ENCODE results near the gene MYLK.

Gene MYLK

GRCh38 chr3:123678108-123678511 is 206.0 kb downstream of the MYLK start:
- Mint-ChIP-seq H3K4me3 (no peak overlapping the region), H3K9me3 (no peaks in the 10 kb centered on the region), H3K27me3 (no peaks in the 10 kb centered on the region), H3K4me1 (no peaks in the 10 kb centered on the region), H3K36me3 (no peaks in the 10 kb centered on the region), H3K27ac (peak overlapping the region; percentile 23)

GRCh38 chr3:123672429-123673146 is 211.5 kb downstream of the MYLK start:
- Mint-ChIP-seq H3K27me3 (no peaks in the 10 kb centered on the region), H3K36me3 (no peaks in the 10 kb centered on the region), H3K4me3 (no peak overlapping the region), H3K27ac (no peak overlapping the region), H3K4me1 (no peaks in the 10 kb centered on the region), H3K9me3 (no peaks in the 10 kb centered on the region)

- no peak overlapping the region for H3K27ac Mint-ChIP-seq
- H3K4me1 Mint-ChIP-seq = no peaks in the 10 kb centered on the region
- H3K36me3 Mint-ChIP-seq = no peaks in the 10 kb centered on the region
- H3K9me3 Mint-ChIP-seq = no peaks in the 10 kb centered on the region
- no peak overlapping the region for H3K4me3 Mint-ChIP-seq
- no peaks in the 10 kb centered on the region for H3K27me3 Mint-ChIP-seq
Measured at GRCh38 chr3:123670743-123671142, 213.4 kb downstream of the MYLK start.

DNA sequence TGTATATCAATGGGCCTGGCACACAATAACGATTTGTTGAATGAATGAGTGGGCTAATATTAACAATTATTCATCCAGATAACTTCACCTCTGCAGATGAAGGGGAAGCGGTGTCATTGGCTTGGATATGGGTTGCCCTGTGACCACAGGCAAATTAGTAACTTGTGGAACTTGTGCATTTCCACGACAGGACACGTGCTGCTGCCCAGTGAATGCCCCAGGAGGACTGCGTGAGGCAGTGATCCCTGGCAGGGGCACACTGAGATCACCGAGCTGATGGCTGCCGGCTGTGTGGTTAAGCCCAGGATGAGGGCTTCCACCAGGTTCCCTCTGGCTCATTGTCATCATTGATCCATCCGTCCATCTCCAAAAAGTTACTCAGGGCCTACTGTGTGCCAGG is 215.2 kb downstream of the MYLK start:
- H3K36me3 Mint-ChIP-seq = no peaks in the 10 kb centered on the region
- H3K4me3 Mint-ChIP-seq = no peak overlapping the region
- no peaks in the 10 kb centered on the region for H3K9me3 Mint-ChIP-seq
- H3K4me1 Mint-ChIP-seq = no peaks in the 10 kb centered on the region
- H3K27ac Mint-ChIP-seq = no peak overlapping the region
- H3K27me3 Mint-ChIP-seq = peaks cover 1% of the 10 kb centered on the region

DNA sequence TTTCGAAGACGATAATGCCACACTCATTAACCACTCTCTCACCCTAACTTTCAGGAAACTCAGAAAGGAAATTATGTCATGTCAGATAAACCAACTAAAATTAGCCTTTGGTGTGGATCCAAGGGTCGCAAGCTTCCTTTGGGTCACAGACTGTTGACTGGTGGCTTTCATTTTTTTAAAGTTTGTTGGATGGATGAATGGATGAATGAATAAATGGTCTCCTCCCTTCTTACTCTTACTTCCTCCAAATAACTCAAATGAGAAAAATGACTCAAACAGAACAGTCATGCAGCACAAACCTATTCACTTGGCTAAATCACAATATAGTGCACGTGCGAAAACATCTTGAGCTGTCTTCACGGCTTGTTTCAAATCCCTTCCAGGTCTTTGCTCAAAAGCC is 216.3 kb downstream of the MYLK start:
- H3K4me1 Mint-ChIP-seq = no peaks in the 10 kb centered on the region
- H3K27ac Mint-ChIP-seq = no peak overlapping the region
- no peaks in the 10 kb centered on the region for H3K9me3 Mint-ChIP-seq
- H3K27me3 Mint-ChIP-seq = peaks cover 5% of the 10 kb centered on the region
- H3K36me3 Mint-ChIP-seq = no peaks in the 10 kb centered on the region
- no peak overlapping the region for H3K4me3 Mint-ChIP-seq

DNA sequence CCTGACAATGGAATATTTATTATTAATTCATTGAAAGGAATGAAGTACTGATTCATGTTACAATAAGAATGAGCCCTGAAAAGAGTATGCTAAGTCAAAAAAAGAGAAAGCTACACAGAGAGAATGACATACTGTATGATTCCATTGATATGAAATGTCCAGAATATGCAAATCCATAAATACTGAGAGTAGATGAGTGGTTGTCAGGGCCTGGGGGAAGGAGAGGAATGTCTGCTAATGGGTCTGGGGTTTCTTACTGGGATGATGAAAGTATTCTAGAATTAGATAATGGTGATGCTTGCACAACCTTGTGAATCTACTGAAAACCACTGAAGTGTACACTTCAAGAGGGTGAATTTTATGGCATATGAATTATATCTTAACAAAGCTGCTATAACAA is 219.4 kb downstream of the MYLK start:
- H3K9me3 Mint-ChIP-seq = no peaks in the 10 kb centered on the region
- no peaks in the 10 kb centered on the region for H3K4me1 Mint-ChIP-seq
- no peaks in the 10 kb centered on the region for H3K36me3 Mint-ChIP-seq
- no peak overlapping the region for H3K27ac Mint-ChIP-seq
- peaks cover 5% of the 10 kb centered on the region for H3K27me3 Mint-ChIP-seq
- H3K4me3 Mint-ChIP-seq = no peak overlapping the region

- Mint-ChIP-seq H3K9me3 (no peaks in the 10 kb centered on the region), H3K36me3 (no peaks in the 10 kb centered on the region), H3K27me3 (peaks cover 5% of the 10 kb centered on the region), H3K4me3 (no peak overlapping the region), H3K27ac (no peak overlapping the region), H3K4me1 (no peaks in the 10 kb centered on the region)
Measured at GRCh38 chr3:123663977-123664376, 220.2 kb downstream of the MYLK start.

GRCh38 chr3:123661973-123662372 is 222.2 kb downstream of the MYLK start:
- H3K4me1 Mint-ChIP-seq = no peaks in the 10 kb centered on the region
- peaks cover 1% of the 10 kb centered on the region for H3K36me3 Mint-ChIP-seq
- no peak overlapping the region for H3K27ac Mint-ChIP-seq
- H3K4me3 Mint-ChIP-seq = no peak overlapping the region
- peaks cover 5% of the 10 kb centered on the region for H3K27me3 Mint-ChIP-seq
- no peaks in the 10 kb centered on the region for H3K9me3 Mint-ChIP-seq

GRCh38 chr3:123660900-123661299 is 223.2 kb downstream of the MYLK start:
- peaks cover 5% of the 10 kb centered on the region for H3K27me3 Mint-ChIP-seq
- no peak overlapping the region for H3K4me3 Mint-ChIP-seq
- no peak overlapping the region for H3K27ac Mint-ChIP-seq
- H3K9me3 Mint-ChIP-seq = no peaks in the 10 kb centered on the region
- H3K4me1 Mint-ChIP-seq = no peaks in the 10 kb centered on the region
- peaks cover 1% of the 10 kb centered on the region for H3K36me3 Mint-ChIP-seq

GRCh38 chr3:123660141-123660675 is 223.9 kb downstream of the MYLK start:
- H3K4me3 Mint-ChIP-seq = no peak overlapping the region
- H3K27ac Mint-ChIP-seq = no peak overlapping the region
- H3K4me1 Mint-ChIP-seq = no peaks in the 10 kb centered on the region

DNA sequence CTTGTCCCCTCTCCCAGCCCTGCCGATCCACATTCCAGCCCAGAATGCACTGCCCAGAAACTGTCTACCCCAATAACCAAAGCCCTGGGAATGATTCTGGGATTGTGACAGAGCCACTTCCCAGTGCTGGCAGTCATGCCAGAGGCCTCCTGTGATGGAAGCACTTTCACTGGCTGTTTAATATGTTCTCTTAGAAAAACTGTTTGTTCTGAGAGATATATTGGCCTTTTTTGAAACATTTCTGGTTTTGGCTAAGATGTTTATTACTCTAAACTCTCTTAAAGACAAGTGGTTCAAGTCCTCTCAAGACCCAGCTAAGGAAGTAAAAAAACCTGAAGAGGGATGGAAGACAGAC is 225.3 kb downstream of the MYLK start:
- peaks cover 4% of the 10 kb centered on the region for H3K27me3 Mint-ChIP-seq
- H3K4me1 Mint-ChIP-seq = no peaks in the 10 kb centered on the region
- H3K9me3 Mint-ChIP-seq = no peaks in the 10 kb centered on the region
- H3K27ac Mint-ChIP-seq = no peak overlapping the region
- peaks cover 1% of the 10 kb centered on the region for H3K36me3 Mint-ChIP-seq
- no peak overlapping the region for H3K4me3 Mint-ChIP-seq

More at GRCh38 chr3:123660141-123660675, 223.9 kb downstream of the MYLK start:
- peaks cover 5% of the 10 kb centered on the region for H3K27me3 Mint-ChIP-seq
- peaks cover 1% of the 10 kb centered on the region for H3K36me3 Mint-ChIP-seq
- H3K9me3 Mint-ChIP-seq = no peaks in the 10 kb centered on the region

- Mint-ChIP-seq H3K36me3 (peaks cover 1% of the 10 kb centered on the region), H3K27me3 (peaks cover 2% of the 10 kb centered on the region), H3K9me3 (no peaks in the 10 kb centered on the region), H3K27ac (no peak overlapping the region), H3K4me3 (no peak overlapping the region), H3K4me1 (no peaks in the 10 kb centered on the region)
Measured at GRCh38 chr3:123658118-123658851, 225.8 kb downstream of the MYLK start.

- Mint-ChIP-seq H3K4me1 (no peaks in the 10 kb centered on the region), H3K9me3 (no peaks in the 10 kb centered on the region), H3K27ac (no peak overlapping the region), H3K27me3 (no peaks in the 10 kb centered on the region), H3K36me3 (peaks cover 1% of the 10 kb centered on the region), H3K4me3 (no peak overlapping the region)
Measured at GRCh38 chr3:123657568-123657967, 226.6 kb downstream of the MYLK start.

DNA sequence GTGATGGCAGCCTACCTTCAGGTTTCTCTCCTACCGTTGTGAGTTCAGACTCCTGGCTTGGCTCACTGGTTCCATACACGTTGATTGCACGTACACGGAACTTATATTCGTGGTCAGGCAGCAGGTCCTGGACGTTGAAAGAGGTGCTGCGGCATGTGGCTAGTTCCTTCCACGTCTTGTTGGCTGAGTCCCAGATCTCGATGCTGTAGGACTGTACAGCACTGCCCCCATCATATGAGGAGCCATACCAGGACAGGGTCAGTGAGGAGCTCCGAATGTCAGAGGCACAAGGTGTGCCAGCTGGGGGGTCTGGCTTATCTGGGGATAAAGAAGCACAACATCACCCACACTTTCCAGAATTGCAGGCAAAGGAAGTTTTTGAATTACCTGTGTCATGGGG is 227.0 kb downstream of the MYLK start:
- no peak overlapping the region for H3K27ac Mint-ChIP-seq
- no peaks in the 10 kb centered on the region for H3K27me3 Mint-ChIP-seq
- H3K9me3 Mint-ChIP-seq = no peaks in the 10 kb centered on the region
- H3K4me3 Mint-ChIP-seq = no peak overlapping the region
- peaks cover 1% of the 10 kb centered on the region for H3K36me3 Mint-ChIP-seq
- H3K4me1 Mint-ChIP-seq = no peaks in the 10 kb centered on the region

GRCh38 chr3:123656691-123657090 is 227.4 kb downstream of the MYLK start:
- peaks cover 1% of the 10 kb centered on the region for H3K36me3 Mint-ChIP-seq

GRCh38 chr3:123656274-123656673 is 227.9 kb downstream of the MYLK start:
- Mint-ChIP-seq H3K4me1 (no peaks in the 10 kb centered on the region), H3K36me3 (peaks cover 1% of the 10 kb centered on the region), H3K9me3 (no peaks in the 10 kb centered on the region), H3K27me3 (no peaks in the 10 kb centered on the region), H3K4me3 (no peak overlapping the region), H3K27ac (no peak overlapping the region)

More at GRCh38 chr3:123656691-123657090, 227.4 kb downstream of the MYLK start:
- no peaks in the 10 kb centered on the region for H3K4me1 Mint-ChIP-seq
- no peaks in the 10 kb centered on the region for H3K27me3 Mint-ChIP-seq
- no peak overlapping the region for H3K27ac Mint-ChIP-seq
- no peak overlapping the region for H3K4me3 Mint-ChIP-seq
- H3K9me3 Mint-ChIP-seq = no peaks in the 10 kb centered on the region

All from activated naive CD4-positive, alpha-beta T cell treated with anti-CD3 and anti-CD28 coated beads, Interleukin-2, amount 50 U/mL, for 24 hours (primary cell).